Measurements from ENCODE around the gene ITPKA.

Gene ITPKA

DNA sequence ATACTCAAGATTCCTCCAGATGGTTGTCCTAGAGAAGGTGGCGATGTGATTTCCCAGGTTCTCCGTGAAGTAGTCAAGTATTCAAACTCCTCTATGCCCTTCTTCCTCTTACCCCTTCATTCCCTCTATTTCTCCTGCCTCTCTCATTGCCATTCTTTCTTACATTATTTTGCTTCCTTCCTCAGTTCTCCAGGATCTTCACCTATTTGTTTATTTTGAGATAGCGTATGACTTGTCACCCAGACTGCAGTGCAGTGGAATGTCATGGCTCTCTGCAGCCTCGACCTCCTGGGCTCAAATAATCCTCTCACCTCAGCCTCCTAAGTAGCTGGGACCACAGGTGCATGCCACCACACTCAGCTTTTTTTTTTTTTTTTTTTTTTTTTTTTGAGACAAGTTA lies 1.8 kb upstream of the ITPKA start:
- no peak for DNase-seq

GRCh38 chr15:41492597-41493204 lies 973 bp upstream of the ITPKA start:
- no peak for DNase-seq

- DNase-seq = no peak
Observed at GRCh38 chr15:41493902-41494189, 172 bp downstream of the ITPKA start.

DNA sequence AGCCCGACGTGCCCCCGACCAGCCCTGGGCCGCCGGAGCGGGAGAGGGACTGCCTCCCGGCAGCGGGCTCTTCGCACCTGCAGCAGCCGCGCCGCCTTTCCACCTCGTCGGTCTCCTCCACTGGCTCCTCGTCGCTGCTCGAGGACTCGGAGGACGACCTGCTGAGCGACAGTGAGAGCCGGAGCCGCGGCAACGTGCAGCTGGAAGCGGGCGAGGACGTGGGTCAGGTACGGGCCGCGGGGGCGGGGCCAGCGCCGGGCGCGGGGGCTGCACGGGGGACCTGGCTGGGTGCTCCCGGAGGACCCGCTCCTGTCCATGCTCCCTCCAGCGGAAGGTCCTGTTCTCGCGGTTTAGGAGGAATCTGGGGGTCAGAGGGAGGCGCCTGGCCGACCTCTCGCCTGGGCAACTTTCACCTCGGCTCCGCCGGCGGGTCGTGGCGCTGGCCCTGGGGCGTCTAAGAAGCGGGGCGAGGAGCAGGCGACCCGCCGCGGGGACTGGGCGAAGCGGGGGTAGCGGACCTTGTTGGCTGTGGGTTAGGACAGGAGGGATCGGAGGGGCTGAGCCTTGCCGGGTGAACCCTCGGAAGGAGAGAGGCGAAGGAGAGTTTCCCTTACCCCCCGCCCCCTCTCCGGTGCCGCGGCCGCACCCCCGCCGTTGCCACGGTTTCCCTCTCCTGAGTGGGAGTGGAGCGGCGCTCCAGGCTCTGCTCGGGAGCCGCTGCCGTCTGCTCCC lies 682 bp downstream of the ITPKA start:
- no peak for DNase-seq

DNA sequence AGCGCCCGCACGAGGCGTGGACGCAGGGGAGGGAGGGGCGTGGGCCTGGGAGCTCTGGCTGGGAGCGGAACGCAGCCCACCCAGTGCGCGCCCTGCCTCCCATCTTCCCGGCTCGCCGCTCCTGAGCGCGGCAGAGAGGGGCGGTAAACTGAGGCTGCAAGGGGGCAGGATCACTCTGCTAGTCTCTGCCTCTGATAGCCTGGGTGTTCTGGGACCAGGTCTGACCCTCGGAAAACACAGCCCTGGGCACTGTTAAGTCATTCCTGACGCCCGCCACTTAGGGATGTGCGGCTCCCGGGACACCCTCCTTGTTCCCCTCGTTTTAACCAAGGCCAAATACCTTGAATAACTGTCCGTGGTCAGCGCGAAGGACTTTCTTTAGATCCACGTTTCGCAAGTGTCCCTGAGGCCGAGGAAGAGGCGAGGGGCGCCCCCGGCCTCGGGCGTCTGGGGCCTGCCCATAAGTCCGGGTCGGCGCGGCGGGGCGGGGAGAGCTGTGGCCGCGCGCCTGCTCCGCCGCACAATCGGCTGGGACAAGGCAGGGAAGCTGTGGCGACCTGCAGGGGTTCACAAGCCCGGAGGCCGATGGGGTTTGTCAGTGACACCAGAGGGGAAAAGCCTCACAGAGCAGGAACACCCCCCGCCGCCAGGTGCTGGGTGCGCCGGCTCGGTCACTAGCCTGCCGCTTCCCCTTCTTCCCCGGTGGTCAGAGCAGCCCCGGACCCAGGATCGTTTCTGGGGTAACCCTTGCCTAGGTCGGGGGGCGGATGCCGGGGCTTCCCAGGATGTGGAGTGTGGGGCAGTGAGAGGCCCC lies 1.5 kb downstream of the ITPKA start:
- DNase-seq = no peak

DNA sequence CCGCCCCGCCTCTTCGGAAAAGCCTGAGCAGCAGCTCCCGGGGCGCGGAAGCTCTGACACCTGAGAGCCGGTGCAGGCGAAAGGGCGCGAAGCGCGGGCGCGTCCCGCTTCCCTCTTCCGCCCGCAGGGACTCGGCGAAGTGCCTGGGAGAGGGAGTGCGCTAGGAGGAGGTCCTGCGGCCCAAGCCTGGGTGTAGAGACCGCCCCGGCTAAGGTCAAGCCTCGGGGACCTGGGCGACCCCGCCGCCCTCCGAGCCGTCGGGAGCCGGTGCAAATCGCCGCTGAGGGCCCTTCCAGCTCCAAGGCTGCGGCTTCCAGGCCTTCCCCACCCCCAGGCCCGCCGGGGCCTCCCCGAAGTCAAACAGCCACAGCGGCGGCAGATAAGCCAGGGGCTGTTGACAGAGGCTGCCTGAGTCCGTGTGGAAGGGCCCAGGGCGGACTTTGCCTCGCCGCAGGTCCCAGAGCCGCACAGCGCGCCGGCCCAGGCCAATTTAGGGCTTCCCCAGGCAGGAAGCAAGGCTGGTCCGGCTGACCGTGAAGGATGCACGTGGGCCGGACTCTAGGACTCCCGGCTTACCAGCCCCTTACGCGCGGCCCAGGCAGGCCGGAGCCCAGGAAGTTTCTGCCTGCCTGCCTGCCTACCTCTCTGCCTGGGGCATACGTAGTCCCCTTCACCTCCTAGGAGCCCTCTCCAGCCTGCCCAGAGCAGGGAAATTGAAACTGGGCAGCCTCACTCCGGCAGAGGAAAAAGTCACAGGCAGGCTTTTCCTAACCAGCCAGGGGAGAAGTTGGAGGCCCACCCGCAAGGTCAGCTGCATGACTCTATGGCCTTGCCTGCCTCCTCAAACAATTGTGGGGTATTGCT lies 2.3 kb downstream of the ITPKA start:
- DNase-seq = no peak

GRCh38 chr15:41498657-41499056 lies 5.0 kb downstream of the ITPKA start:
- no peak for DNase-seq

GRCh38 chr15:41499109-41499851 lies 5.6 kb downstream of the ITPKA start:
- DNase-seq = no peak

GRCh38 chr15:41501191-41501917 lies 7.7 kb downstream of the ITPKA start:
- no peak for DNase-seq

DNA sequence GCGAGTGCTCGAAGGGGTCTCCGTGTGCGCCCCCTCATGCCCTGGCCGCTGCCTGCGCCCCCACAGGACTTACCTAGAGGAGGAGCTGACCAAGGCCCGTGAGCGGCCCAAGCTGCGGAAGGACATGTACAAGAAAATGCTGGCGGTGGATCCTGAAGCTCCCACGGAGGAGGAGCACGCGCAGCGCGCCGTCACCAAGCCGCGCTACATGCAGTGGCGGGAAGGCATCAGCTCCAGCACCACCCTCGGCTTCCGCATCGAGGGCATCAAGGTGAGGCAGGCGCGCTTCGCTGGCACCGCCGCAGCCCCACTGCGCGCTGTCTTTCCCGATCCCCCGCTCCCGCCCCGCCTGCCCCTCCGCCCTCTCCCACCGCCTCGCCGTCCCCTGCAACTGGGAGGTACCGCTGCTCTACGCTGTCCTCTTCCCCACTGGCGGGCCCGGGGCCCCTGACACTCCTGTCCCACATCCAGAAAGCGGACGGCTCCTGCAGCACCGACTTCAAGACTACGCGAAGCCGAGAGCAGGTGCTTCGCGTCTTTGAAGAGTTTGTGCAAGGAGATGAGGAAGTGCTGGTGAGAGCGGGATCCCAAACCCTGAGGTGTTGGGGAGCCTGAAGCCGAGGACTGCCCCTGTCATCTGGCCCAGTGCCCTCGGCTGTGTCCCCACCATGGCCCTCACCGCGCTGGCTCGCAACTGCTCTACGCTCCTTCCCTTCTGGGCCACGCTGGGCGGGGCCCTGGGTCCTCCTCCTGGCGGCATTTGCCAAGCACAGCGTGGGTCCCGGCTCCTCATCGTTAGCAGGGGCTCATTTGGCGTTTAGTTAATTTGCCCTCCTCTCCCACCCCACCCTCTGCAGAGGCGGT lies 8.5 kb downstream of the ITPKA start:
- no peak for DNase-seq

DNA sequence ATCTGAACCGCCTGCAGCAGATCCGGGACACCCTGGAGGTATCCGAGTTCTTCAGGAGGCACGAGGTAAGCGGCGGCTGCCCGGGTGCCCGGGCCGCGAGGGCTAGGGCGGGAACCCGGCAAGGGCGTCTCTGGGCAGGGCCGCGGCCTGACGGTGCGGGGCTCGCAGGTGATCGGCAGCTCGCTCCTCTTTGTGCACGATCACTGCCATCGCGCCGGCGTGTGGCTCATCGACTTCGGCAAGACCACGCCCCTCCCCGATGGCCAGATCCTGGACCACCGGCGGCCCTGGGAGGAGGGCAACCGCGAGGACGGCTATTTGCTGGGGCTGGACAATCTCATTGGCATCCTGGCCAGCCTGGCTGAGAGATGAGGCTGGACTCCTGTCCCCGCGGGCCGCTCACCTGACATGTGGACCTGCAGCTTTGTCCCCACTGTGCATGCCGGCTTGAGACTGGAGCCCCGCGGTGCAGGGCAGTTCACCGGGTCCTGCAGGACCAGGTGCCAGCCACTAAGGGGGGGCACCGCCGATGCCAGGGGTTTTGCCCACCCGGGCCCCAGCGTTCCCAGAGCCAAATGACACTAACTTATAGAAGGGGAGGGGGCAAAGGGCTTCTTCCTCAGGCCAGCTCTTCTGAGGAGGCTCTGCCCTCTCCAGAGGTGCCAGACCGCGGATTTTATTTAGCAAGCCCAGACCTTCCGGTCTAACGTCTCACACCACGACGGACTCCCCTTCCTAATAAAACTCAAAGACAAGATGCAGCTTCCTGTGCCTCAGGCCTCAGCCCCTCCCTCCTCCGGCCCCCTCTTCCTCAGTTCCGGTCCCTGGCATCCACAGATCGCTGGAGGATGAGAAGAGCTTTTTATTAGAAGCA lies 9.4 kb downstream of the ITPKA start:
- DNase-seq = no peak

GRCh38 chr15:41503669-41504010 lies 10.0 kb downstream of the ITPKA start:
- no peak for DNase-seq

DNA sequence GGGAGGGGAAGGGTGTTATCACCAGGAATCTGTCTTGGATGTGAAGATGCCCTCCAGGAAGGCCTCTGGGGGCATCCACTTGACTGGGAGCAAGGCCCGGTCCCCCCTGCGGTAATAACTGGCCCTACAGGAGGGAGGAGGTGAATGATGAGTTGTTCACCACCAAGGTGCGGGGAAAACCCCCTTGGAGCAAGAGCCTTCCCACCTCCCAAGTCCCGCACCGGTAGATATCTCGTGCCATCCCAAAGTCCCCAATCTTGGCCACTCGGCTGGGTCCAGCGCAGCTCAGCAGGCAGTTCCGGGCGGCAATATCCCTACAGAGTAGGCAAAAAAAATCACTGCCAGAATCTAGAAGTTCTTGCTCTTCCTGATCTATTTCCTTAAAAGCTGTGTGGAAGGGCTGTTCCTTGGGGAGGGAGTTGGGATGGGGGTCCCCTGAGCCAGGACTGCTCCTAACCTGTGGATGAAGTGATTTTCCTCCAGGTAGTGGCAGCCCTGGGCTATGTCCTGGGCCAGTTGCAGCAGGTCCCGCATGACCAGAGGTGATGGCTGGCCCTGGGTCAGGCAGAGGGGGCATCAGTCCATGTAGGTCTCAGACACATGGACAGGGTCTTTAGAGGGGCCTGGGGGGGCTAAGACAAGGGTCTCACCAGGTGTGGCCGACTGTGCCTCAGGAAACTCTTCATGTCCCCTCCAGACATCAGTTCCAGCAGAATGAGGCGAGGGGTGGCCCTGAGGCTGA lies 11.2 kb downstream of the ITPKA start:
- DNase-seq = no peak

DNA sequence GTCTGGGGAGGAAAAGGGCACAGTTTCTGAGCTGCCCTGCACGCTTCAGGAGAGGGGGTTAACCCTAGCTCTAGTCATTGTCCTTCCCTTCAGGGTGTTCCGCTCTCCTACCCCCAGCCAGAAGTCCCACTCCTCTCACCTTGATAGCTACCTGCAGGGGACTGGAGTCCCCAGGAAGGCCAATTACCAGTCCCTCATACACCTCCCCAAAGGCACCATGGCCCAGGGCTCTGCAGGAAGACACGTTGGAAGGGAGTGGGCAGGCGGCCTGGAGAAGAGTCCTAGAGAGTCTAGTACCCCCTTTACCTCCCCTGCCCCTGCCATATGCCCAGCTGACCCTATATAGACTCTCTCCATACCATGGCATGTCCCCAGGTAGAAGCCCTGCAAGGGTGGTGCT lies 12.1 kb downstream of the ITPKA start:
- DNase-seq = no peak

GRCh38 chr15:41506796-41507341 lies 13.2 kb downstream of the ITPKA start:
- DNase-seq = no peak

DNA sequence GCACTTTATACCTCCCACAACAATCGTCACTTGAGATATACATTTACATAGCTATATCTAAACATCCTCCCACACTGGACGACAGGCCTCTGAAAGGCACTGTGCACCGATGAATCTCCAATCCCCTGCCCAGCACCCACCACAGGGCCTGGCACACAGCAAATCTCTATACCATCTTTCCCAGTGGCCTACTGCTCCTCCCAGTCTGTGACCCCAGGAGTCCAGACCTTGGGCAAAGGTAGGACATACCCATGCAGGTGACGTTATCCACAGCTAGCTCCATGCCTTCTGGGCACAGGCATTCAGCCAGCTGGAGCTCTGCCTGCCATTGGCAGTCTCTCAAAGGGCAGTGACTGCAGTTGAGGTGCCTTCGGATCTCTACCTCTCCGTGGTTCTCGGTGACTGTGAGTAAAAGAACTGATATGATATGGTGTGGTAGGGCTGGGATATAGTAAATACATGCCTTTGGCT lies 14.2 kb downstream of the ITPKA start:
- no peak for DNase-seq

- no peak for DNase-seq
Observed at GRCh38 chr15:41510728-41511127, 17.1 kb downstream of the ITPKA start.

DNA sequence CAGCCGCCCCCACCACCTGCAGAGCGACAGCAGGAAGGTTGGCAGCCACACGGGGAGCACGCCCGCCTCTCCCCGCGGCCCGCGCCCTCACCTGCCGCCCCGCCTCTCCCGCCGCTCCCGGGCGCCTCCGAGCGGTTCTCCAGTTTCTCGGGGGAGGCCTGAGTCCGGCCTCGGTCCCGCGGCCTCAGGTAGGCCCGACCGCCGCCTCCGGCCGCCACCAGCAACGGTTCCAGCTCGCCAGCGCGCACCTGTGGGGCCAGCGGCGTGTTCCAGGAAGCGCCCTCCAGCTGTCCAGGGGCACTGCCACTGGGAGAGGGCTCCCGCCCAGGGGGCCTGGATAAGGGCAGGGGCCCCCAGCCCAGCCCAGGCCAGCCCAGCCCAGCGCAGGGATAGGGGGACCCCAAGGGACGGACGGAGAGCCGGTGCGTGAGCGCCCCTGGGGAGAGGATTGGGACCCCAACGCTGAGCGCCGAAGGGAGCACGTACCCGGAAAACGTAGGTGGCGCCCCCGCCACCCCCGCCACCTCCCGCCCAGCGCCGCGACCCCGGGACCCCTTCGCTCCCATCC lies 17.7 kb downstream of the ITPKA start:
- no peak for DNase-seq
